ENCODE results near the gene RPL15.
"Not testable (repeated sequence)": the region's sequence is repeated elsewhere in the genome, so short reads cannot be mapped to it uniquely, and the experiment has no call there.

Gene RPL15

GRCh38 chr3:23888617-23889228, 28.2 kb upstream of the RPL15 start:
- Histone ChIP-seq H3K36me3 (peaks cover 79% of the 10 kb centered on the region), H4K20me1 (peaks cover 97% of the 10 kb centered on the region), H3K9me3 (no peaks in the 10 kb centered on the region), H3K27ac (no peak overlapping the region), H3K4me1 (no peaks in the 10 kb centered on the region), H3K4me3 (no peak overlapping the region), H3K9ac (no peak overlapping the region), H3K4me2 (no peak overlapping the region), H3K27me3 (no peaks in the 10 kb centered on the region)
- no peak for TF ChIP-seq Cebpa-rat (IDR thresholded peaks at IDR 0.05)

- H4K20me1 ChIP-seq, result peaks cover 97% of the 10 kb centered on the region
- no peak overlapping the region for H3K9ac ChIP-seq
- H3K36me3 ChIP-seq, result peaks cover 81% of the 10 kb centered on the region
Measured at GRCh38 chr3:23889386-23889785, 27.5 kb upstream of the RPL15 start.

GRCh38 chr3:23889950-23890349, 27.0 kb upstream of the RPL15 start:
- H3K4me3 ChIP-seq, result no peak overlapping the region
- no peak overlapping the region for H3K4me2 ChIP-seq
- no peak for TF ChIP-seq Cebpa-rat (IDR thresholded peaks at IDR 0.05)
- no peak overlapping the region for H3K27ac ChIP-seq
- no peak overlapping the region for H3K9ac ChIP-seq
- H3K36me3 ChIP-seq, result peaks cover 81% of the 10 kb centered on the region
- no peaks in the 10 kb centered on the region for H3K27me3 ChIP-seq
- H4K20me1 ChIP-seq, result peaks cover 97% of the 10 kb centered on the region
- H3K9me3 ChIP-seq, result no peaks in the 10 kb centered on the region
- no peaks in the 10 kb centered on the region for H3K4me1 ChIP-seq

More at GRCh38 chr3:23889386-23889785, 27.5 kb upstream of the RPL15 start:
- no peak overlapping the region for H3K27ac ChIP-seq
- H3K4me2 ChIP-seq, result no peak overlapping the region
- H3K27me3 ChIP-seq, result no peaks in the 10 kb centered on the region
- no peaks in the 10 kb centered on the region for H3K9me3 ChIP-seq
- TF ChIP-seq Cebpa-rat (IDR thresholded peaks at IDR 0.05), result no peak
- no peaks in the 10 kb centered on the region for H3K4me1 ChIP-seq
- H3K4me3 ChIP-seq, result no peak overlapping the region

GRCh38 chr3:23894254-23895061, 22.5 kb upstream of the RPL15 start:
- Histone ChIP-seq H3K9me3 (0 out of 2 replicates have a peak, but pooled peaks cover 9% of the 10 kb centered on the region), H4K20me1 (peaks cover 57% of the 10 kb centered on the region), H3K27me3 (no peaks in the 10 kb centered on the region), H3K4me2 (no peak overlapping the region), H3K4me1 (no peaks in the 10 kb centered on the region), H3K36me3 (peaks cover 93% of the 10 kb centered on the region), H3K27ac (no peak overlapping the region), H3K4me3 (no peak overlapping the region), H3K9ac (no peak overlapping the region)
- no peak for TF ChIP-seq Cebpa-rat (IDR thresholded peaks at IDR 0.05)

GRCh38 chr3:23895181-23895580, 21.8 kb upstream of the RPL15 start:
- no peak for TF ChIP-seq Cebpa-rat (IDR thresholded peaks at IDR 0.05)
- H3K27me3 ChIP-seq, result no peaks in the 10 kb centered on the region
- H3K27ac ChIP-seq, result no peak overlapping the region
- H3K9me3 ChIP-seq, result 0 out of 2 replicates have a peak, but pooled peaks cover 9% of the 10 kb centered on the region
- H3K4me2 ChIP-seq, result no peak overlapping the region
- H3K9ac ChIP-seq, result no peak overlapping the region
- H3K4me1 ChIP-seq, result no peaks in the 10 kb centered on the region
- peaks cover 50% of the 10 kb centered on the region for H4K20me1 ChIP-seq
- peaks cover 93% of the 10 kb centered on the region for H3K36me3 ChIP-seq
- H3K4me3 ChIP-seq, result no peak overlapping the region

- no peak overlapping the region for H3K9ac ChIP-seq
- H3K27me3 ChIP-seq, result no peaks in the 10 kb centered on the region
- H3K4me1 ChIP-seq, result no peaks in the 10 kb centered on the region
- H3K4me2 ChIP-seq, result no peak overlapping the region
- no peaks in the 10 kb centered on the region for H4K20me1 ChIP-seq
- TF ChIP-seq Cebpa-rat (IDR thresholded peaks at IDR 0.05), result peak; percentile 73; the same call in 1 of the 2 replicates
- H3K36me3 ChIP-seq, result peaks cover 81% of the 10 kb centered on the region
- H3K4me3 ChIP-seq, result no peak overlapping the region
- H3K27ac ChIP-seq, result no peak overlapping the region
- H3K9me3 ChIP-seq, result 0 out of 2 replicates have a peak, but pooled peaks cover 9% of the 10 kb centered on the region
Measured at GRCh38 chr3:23900744-23901143, 16.2 kb upstream of the RPL15 start.

GRCh38 chr3:23904545-23904944, 12.4 kb upstream of the RPL15 start:
- no peak for TF ChIP-seq Cebpa-rat (IDR thresholded peaks at IDR 0.05)
- no peaks in the 10 kb centered on the region for H3K9me3 ChIP-seq
- peaks cover 56% of the 10 kb centered on the region for H3K36me3 ChIP-seq
- H3K9ac ChIP-seq, result no peak overlapping the region
- no peaks in the 10 kb centered on the region for H4K20me1 ChIP-seq
- H3K27ac ChIP-seq, result no peak overlapping the region
- no peak overlapping the region for H3K4me3 ChIP-seq
- H3K4me2 ChIP-seq, result no peak overlapping the region
- no peaks in the 10 kb centered on the region for H3K4me1 ChIP-seq
- H3K27me3 ChIP-seq, result no peaks in the 10 kb centered on the region

- Histone ChIP-seq H3K27me3 (no peaks in the 10 kb centered on the region), H3K27ac (no peak overlapping the region), H3K36me3 (peaks cover 38% of the 10 kb centered on the region), H3K9ac (no peak overlapping the region), H4K20me1 (peaks cover 8% of the 10 kb centered on the region), H3K4me1 (peaks cover 6% of the 10 kb centered on the region), H3K4me3 (no peak overlapping the region), H3K9me3 (no peaks in the 10 kb centered on the region), H3K4me2 (no peak overlapping the region)
- TF ChIP-seq Cebpa-rat (IDR thresholded peaks at IDR 0.05), result no peak
Measured at GRCh38 chr3:23909341-23909740, 7.6 kb upstream of the RPL15 start.

GRCh38 chr3:23911397-23911796, 5.5 kb upstream of the RPL15 start:
- no peak for TF ChIP-seq Cebpa-rat (IDR thresholded peaks at IDR 0.05)
- Histone ChIP-seq H3K4me3 (no peak overlapping the region), H3K27me3 (peaks cover 15% of the 10 kb centered on the region), H4K20me1 (peaks cover 24% of the 10 kb centered on the region), H3K9ac (no peak overlapping the region), H3K4me1 (peaks cover 26% of the 10 kb centered on the region), H3K4me2 (no peak overlapping the region), H3K27ac (no peak overlapping the region), H3K9me3 (no peaks in the 10 kb centered on the region), H3K36me3 (peaks cover 24% of the 10 kb centered on the region)

- H3K4me2 ChIP-seq, H3K9ac ChIP-seq, H3K9me3 ChIP-seq, H3K27ac ChIP-seq, H3K4me3 ChIP-seq: not testable (repeated sequence)
- peaks cover 18% of the 10 kb centered on the region for H3K36me3 ChIP-seq
- peaks cover 18% of the 10 kb centered on the region for H3K27me3 ChIP-seq
- peaks cover 26% of the 10 kb centered on the region for H4K20me1 ChIP-seq
- peaks cover 26% of the 10 kb centered on the region for H3K4me1 ChIP-seq
Measured at GRCh38 chr3:23912335-23912734, 4.6 kb upstream of the RPL15 start.

Measured in BLaER1 (cell line).